HCT116 (cell line): ENCODE data around the gene SPTB. TPM values are rescaled to one million over a fixed set of nuclear protein-coding genes. Genes with fewer than 3 reads are reported as not detected.
A peak's percentile ranks its signal among the peaks of the same experiment; 100 is the strongest.

ENCODE experiments used
- ATAC-seq: fragments of 200-7000 bp; cut with Tn5 transposase; 2 replicates; pipeline ENCODE4 v1.9.1; 2020; ENCODE audit warnings: mild to moderate bottlenecking, moderate library complexity
- BruUV-seq: library from RNA; stranded (reverse); fragments of 400-500 nt; replicated peaks from 2 replicates; lab custom pipeline; 2021; lab: Mats Ljungman, UMichigan
- CTCF ChIA-PET: fragments of 300-600 bp; sonication (Branson Sonifier 250); formaldehyde crosslinking; loops from one replicate; lab custom pipeline; 2021; ENCODE audit warnings: antibody characterized with exemption; lab: Charles Lee
- POLR2A ChIA-PET: fragments of 300-600, 350-600 bp; sonication (Branson Sonifier 250); formaldehyde crosslinking; loops from one replicate; lab custom pipeline; 2021; ENCODE audit warnings: antibody characterized with exemption; lab: Charles Lee
- RAD21 ChIA-PET, 2 experiments: fragments of 300-600 bp; sonication (Branson Sonifier 250); formaldehyde crosslinking; loops; one replicate each; lab custom pipeline; 2023; ENCODE audit warnings: low total read pairs in 2 of 2; ENCODE audit not compliant: uncharacterized antibody in 2 of 2, unreplicated experiment in 2 of 2, low non-redundant PET in 1 of 2; lab: Charles Lee
- DNase-seq: peaks from one replicate; pipeline ENCODE4 v3.0.0-alpha.2; 2010; ENCODE audit warnings: low read depth, low spot score
- H2AFZ ChIP-seq: fragments of 200-600 bp; shearing (Covaris generic), sonication (generic); 2 replicates; pipeline ENCODE4 v1.6.1; 2017; ENCODE audit warnings: low read depth, mixed run types, mixed read lengths, antibody characterized with exemption, low read length; ENCODE audit not compliant: poor library complexity, severe bottlenecking
- H3K27ac ChIP-seq: 2 replicates; pipeline ENCODE4 v1.5.1; 2012; ENCODE audit warnings: low read depth, low read length
- H3K27me3 ChIP-seq: fragments of 200-600 bp; sonication (generic); 2 replicates; pipeline ENCODE4 v1.6.1; 2016; ENCODE audit warnings: mixed run types, low read length, mixed read lengths; ENCODE audit not compliant: insufficient read depth
- H3K36me3 ChIP-seq, 2 experiments: fragments of 200-500 bp in 1 of 2; fragments of 200-600 bp in 1 of 2; sonication (Bioruptor generic) in 1 of 2; sonication (generic) in 1 of 2; 2 replicates each; pipeline versions ENCODE4 v1.5.1 to v1.6.1; 2014 to 2016; ENCODE audit warnings: low read length in 2 of 2, inconsistent platforms in 1 of 2, mixed read lengths in 1 of 2, mixed run types in 1 of 2; ENCODE audit not compliant: insufficient read depth in 2 of 2, control insufficient read depth in 1 of 2
- H3K4me1 ChIP-seq, 2 experiments: fragments of 200-600 bp in 1 of 2; sonication (generic) in 1 of 2; 2 replicates each; pipeline versions ENCODE4 v1.5.1 to v1.6.1; 2012 to 2017; ENCODE audit warnings: low read length in 2 of 2, inconsistent platforms in 1 of 2, mild to moderate bottlenecking in 1 of 2, mixed read lengths in 1 of 2, mixed run types in 1 of 2, moderate library complexity in 1 of 2; ENCODE audit not compliant: insufficient read depth in 2 of 2, control insufficient read depth in 1 of 2
- H3K4me2 ChIP-seq: fragments of 200-600 bp; sonication (generic); 2 replicates; pipeline ENCODE4 v1.6.1; 2017; ENCODE audit warnings: mixed run types, low read length, mixed read lengths
- H3K4me3 ChIP-seq, 2 experiments: fragments of 200-600 bp in 1 of 2; sonication (generic) in 1 of 2; replicated peaks in 1 of 2; 2 replicates each; pipeline ENCODE4 v1.5.1; 2011 to 2016; ENCODE audit warnings: low read length in 2 of 2, control low read depth in 1 of 2, low read depth in 1 of 2, mild to moderate bottlenecking in 1 of 2, mixed read lengths in 1 of 2, mixed run types in 1 of 2
- H3K79me2 ChIP-seq: fragments of 200-600 bp; sonication (generic); 2 replicates; pipeline ENCODE4 v1.6.1; 2017; ENCODE audit warnings: mild to moderate bottlenecking, mixed run types, low read length, moderate library complexity, mixed read lengths; ENCODE audit not compliant: insufficient read depth
- H3K9ac ChIP-seq: fragments of 200-600 bp; sonication (generic); 2 replicates; pipeline ENCODE4 v1.6.1; 2016; ENCODE audit warnings: low read length, mixed read lengths
- H3K9me2 ChIP-seq: fragments of 200-600 bp; sonication (generic), shearing (Covaris generic); 2 replicates; pipeline ENCODE4 v1.6.1; 2017; ENCODE audit warnings: mixed run types, mild to moderate bottlenecking, moderate library complexity; ENCODE audit not compliant: insufficient read depth
- H3K9me3 ChIP-seq, 2 experiments: fragments of 200-500 bp in 1 of 2; fragments of 200-600 bp in 1 of 2; sonication (Bioruptor generic) in 1 of 2; sonication (generic) in 1 of 2; 2 replicates each; pipeline ENCODE4 v1.6.1; 2014 to 2017; ENCODE audit warnings: low read length in 2 of 2, mixed read lengths in 2 of 2, inconsistent platforms in 1 of 2, low read depth in 1 of 2, mild to moderate bottlenecking in 1 of 2, mixed run types in 1 of 2, moderate library complexity in 1 of 2; ENCODE audit not compliant: control insufficient read depth in 1 of 2, insufficient read depth in 1 of 2
- H4K20me1 ChIP-seq: fragments of 200-600 bp; sonication (generic), shearing (Covaris generic); 2 replicates; pipeline ENCODE4 v1.6.1; 2017; ENCODE audit warnings: mixed run types, mild to moderate bottlenecking, moderate library complexity; ENCODE audit not compliant: insufficient read depth
- ELF1 ChIP-seq: IDR thresholded peaks from 2 replicates; pipeline ENCODE4 v1.6.1; 2012; ENCODE audit warnings: low read depth, borderline replicate concordance
- FOSL1 ChIP-seq: IDR thresholded peaks from 2 replicates; pipeline ENCODE4 v1.6.1; 2012; ENCODE audit warnings: low read depth
- JUND ChIP-seq: IDR thresholded peaks from 2 replicates; pipeline ENCODE4 v1.6.1; 2012
- POLR2A ChIP-seq: IDR thresholded peaks from 2 replicates; pipeline ENCODE4 v1.7.0; 2011; ENCODE audit warnings: borderline replicate concordance; ENCODE audit not compliant: insufficient read depth, insufficient read length; ENCODE audit errors: extremely low read depth
- POLR2AphosphoS5 ChIP-seq: IDR thresholded peaks from 2 replicates; pipeline ENCODE4 v1.6.1; 2011; ENCODE audit warnings: mild to moderate bottlenecking, low read depth, low read length, moderate library complexity
- TCF7L2 ChIP-seq: IDR thresholded peaks from 2 replicates; pipeline ENCODE4 v1.7.0; 2011; ENCODE audit warnings: borderline replicate concordance, inconsistent platforms; ENCODE audit not compliant: insufficient read depth, insufficient read length; ENCODE audit errors: extremely low read depth
- YY1 ChIP-seq: IDR thresholded peaks from 2 replicates; pipeline ENCODE4 v1.6.1; 2011; ENCODE audit warnings: low read length, low read depth, moderate library complexity, mild to moderate bottlenecking; ENCODE audit not compliant: insufficient replicate concordance; ENCODE audit errors: extremely low read depth
- intact Hi-C: fragments of 100-400 bp; cut with micrococcal nuclease; formaldehyde crosslinking; loops from 2 replicates; pipeline ENCODE4 v1.10.0; 2022
- total RNA-seq: library from RNA; stranded (reverse); gene quantifications from one replicate; pipeline ENCODE4 v1.2.1, GENCODE V29; 2021; ENCODE audit not compliant: unreplicated experiment
- TF ChIP-seq, protein P1 (sequence below): IDR thresholded peaks from 2 replicates; pipeline ENCODE4 v1.6.1; 2012; ENCODE audit warnings: low read depth
- TF ChIP-seq, protein P2 (sequence below): IDR thresholded peaks from 2 replicates; pipeline ENCODE4 v1.6.1; 2011; ENCODE audit warnings: mild to moderate bottlenecking, low read length, moderate library complexity; ENCODE audit not compliant: insufficient replicate concordance; ENCODE audit errors: extremely low read depth

SPTB gene
- total RNA-seq, 1 experiment from 2014 or later = 4.2 TPM

DNA sequence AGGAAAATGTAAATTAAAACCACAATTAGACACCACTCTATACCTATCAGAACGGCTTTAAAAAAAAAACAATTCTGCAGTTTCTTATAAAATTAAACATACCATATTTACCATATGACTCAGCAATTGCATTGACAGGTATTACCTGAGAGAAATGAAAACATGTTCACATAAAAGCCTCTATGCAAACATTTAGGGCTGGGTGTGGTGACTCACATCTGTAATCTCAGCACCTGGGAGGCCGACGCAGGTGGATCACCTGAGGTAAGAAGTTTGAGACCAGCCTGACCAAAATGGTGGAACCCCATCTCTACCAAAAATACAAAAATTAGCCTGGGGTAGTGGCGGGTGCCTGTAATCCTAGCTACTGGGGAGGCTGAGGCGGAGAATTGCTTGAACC lies 41.1 kb downstream of the SPTB start:
- Histone ChIP-seq H2AFZ (no peak overlapping the region), H3K4me2 (peak overlapping the region; percentile 20; the same call in 1 of the 2 replicates), H3K27ac (no peak overlapping the region), H3K79me2 (no peaks in the 10 kb centered on the region), H3K9me3 (no peaks in the 10 kb centered on the region), H3K36me3 (no peaks in the 10 kb centered on the region), H3K9me2 (no peaks in the 10 kb centered on the region), H3K4me1 (peaks cover 20 to 28% of the 10 kb centered on the region in 2 experiments), H3K27me3 (peaks cover 4% of the 10 kb centered on the region; the same call in 1 of the 2 replicates), H3K9ac (no peak overlapping the region), H3K4me3 (no peak overlapping the region), H4K20me1 (no peaks in the 10 kb centered on the region)
- ChIA-PET RAD21 (no interaction called here), POLR2A (no interaction called here), CTCF (no interaction called here)
- no TSS peak for BruUV-seq
- DNase-seq = no peak
- intact Hi-C loops = no loop called here
- no peak for TF ChIP-seq JUND
- TF ChIP-seq, protein P1, sequence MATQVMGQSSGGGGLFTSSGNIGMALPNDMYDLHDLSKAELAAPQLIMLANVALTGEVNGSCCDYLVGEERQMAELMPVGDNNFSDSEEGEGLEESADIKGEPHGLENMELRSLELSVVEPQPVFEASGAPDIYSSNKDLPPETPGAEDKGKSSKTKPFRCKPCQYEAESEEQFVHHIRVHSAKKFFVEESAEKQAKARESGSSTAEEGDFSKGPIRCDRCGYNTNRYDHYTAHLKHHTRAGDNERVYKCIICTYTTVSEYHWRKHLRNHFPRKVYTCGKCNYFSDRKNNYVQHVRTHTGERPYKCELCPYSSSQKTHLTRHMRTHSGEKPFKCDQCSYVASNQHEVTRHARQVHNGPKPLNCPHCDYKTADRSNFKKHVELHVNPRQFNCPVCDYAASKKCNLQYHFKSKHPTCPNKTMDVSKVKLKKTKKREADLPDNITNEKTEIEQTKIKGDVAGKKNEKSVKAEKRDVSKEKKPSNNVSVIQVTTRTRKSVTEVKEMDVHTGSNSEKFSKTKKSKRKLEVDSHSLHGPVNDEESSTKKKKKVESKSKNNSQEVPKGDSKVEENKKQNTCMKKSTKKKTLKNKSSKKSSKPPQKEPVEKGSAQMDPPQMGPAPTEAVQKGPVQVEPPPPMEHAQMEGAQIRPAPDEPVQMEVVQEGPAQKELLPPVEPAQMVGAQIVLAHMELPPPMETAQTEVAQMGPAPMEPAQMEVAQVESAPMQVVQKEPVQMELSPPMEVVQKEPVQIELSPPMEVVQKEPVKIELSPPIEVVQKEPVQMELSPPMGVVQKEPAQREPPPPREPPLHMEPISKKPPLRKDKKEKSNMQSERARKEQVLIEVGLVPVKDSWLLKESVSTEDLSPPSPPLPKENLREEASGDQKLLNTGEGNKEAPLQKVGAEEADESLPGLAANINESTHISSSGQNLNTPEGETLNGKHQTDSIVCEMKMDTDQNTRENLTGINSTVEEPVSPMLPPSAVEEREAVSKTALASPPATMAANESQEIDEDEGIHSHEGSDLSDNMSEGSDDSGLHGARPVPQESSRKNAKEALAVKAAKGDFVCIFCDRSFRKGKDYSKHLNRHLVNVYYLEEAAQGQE = no peak
- no peak for TF ChIP-seq POLR2AphosphoS5
- no peak for TF ChIP-seq ELF1
- TF ChIP-seq, protein P2, sequence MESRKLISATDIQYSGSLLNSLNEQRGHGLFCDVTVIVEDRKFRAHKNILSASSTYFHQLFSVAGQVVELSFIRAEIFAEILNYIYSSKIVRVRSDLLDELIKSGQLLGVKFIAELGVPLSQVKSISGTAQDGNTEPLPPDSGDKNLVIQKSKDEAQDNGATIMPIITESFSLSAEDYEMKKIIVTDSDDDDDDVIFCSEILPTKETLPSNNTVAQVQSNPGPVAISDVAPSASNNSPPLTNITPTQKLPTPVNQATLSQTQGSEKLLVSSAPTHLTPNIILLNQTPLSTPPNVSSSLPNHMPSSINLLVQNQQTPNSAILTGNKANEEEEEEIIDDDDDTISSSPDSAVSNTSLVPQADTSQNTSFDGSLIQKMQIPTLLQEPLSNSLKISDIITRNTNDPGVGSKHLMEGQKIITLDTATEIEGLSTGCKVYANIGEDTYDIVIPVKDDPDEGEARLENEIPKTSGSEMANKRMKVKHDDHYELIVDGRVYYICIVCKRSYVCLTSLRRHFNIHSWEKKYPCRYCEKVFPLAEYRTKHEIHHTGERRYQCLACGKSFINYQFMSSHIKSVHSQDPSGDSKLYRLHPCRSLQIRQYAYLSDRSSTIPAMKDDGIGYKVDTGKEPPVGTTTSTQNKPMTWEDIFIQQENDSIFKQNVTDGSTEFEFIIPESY = no peak
- TF ChIP-seq FOSL1 = no peak
- no peak for TF ChIP-seq POLR2A
- no peak for TF ChIP-seq YY1
- TF ChIP-seq TCF7L2 = no peak
- no peak for ATAC-seq
